Stimulated activated CD4-positive, alpha-beta T cell treated with anti-CD3 and anti-CD28 coated beads, TNF-alpha, amount 100 ng/mL, for 48 hours (primary cell): Measurements from ENCODE around the gene ACOT11.

ENCODE experiments used
- DNase-seq, 3 donors: peaks; one replicate each; pipeline ENCODE4 v3.0.0-alpha.2; 2020; ENCODE audit warnings: low read depth in 3 of 3

The ACOT11 gene

DNA sequence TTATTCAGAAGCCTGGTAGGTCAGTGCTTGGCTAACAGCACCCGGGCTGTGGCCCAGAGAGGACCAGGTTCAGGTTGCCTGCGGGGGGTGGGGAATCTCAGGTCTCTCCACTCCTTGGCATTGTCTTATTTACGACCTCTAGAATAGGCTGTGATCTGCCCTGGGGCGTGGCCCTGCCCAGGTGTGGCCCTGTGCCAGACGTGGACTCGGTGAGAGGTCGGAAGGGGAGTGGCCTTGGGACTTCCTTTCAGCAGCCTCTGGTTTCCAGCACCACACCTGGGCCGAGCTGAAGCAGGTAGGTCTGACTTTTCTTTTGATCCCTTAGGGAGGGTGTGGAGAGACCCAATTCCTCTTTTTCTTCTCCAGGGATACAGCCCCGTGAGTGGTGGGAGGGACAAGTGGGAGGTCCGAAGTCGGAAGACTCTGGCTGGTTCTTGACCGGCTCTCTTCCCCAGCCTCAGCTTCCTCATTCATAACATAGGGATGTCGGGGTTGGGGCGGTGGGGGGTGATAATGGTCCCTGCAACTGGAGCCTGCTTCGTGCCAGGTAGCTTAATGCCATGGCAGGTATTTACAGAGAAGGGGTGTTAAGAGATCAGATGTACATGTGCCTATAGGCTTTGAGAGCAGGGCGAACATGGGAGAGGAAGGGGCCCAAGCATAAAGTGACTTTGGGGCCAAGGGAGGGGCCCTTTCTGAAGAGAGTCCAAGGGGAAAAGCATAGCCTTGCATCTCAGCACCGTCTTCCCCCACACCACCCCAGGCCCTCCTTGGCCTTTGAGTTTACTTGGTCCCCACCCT is 16.5 kb downstream of the ACOT11 start:
- DNase-seq = no peak

DNA sequence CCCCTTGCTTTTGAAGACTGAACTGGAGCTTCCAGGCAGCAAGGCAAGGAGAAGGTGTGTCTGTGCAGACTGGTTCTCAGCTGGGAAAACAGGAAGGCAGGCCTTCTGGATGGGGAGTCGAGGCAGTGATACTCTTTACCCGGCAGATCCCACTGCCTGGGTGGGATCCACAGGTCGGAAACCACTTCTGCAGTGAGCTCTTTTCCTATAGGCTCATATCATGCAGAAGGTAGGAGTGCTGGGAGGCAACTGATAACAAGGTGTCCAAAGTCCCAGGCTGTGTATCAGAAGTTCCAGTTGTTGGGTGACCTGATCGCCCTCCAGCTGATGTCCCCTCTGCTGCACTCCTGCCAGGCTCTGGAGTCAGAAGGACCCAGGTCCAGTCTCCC is 17.1 kb downstream of the ACOT11 start:
- DNase-seq = no peak

DNA sequence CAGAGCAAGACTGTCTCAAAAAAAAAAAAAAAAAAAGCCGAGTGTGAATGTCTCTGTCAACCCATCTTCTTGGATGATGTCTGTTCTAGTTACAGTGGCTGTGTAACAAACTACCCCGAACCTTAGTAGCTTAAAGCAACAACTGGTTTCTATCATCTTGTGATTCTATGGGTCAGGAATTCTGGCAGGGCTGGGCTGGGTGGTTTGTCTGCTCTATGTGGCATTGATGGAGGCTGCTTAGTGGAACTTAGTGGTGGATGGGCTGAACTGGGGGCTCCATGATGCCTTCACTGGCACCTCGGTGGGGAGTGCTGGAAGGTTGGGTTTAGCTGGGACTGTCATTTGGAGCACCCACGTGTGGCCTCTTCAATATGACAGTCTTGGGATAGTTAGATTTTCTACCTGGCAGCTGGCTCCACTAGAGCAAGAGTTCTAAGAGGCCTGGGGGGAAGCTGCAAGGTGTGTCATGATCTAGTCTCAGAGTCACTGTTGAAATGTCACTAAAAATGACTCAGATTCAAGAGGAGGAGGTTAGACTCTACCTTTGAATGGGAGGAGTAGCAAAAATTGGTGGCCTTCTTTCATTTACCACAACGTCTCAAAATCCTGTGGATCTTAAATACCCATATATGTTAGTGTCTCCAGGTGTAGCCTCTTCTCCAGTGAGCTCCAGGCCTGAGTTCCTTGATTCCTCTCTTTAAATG is 18.6 kb downstream of the ACOT11 start:
- DNase-seq = no peak

DNA sequence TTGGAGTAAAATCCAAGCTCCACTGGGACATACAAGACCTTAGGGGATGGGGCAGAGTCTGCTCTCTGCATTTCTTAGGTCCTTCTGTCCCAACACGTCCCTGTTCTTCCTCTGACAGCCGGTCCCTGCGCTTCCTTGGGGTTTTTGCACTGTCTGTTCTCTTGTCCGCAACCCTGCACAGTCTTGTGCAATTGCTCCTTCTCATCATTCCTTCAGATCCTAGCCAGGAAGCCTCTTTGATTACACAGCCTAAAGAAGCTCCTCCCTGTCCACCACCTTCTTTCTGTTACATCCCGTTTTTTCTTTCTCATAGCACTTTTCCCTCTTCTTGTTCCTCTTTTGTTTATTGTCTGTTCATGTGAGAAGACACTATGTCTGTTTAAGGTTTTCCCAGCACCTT is 19.9 kb downstream of the ACOT11 start:
- DNase-seq = no peak

GRCh38 chr1:54569339-54569738 is 21.3 kb downstream of the ACOT11 start:
- DNase-seq = no peak

DNA sequence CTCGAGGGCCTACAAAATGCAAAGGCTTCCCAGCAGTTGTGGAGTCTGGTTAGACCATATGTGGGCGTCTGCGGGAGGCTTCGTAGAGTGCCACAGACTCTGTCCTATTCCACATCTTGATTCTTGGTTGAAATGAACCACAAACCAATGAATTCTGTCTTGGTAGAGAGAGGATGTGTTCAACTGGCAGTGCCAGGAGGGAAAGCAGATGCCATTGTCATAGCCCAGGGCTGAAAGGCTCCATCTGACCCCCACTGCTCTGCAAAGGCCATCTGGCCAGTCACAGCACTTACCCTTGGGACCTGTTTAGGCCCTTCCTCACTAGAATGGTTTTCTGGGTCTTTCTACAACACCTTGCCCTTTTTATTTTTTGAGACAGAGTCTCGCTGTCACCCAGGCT is 22.1 kb downstream of the ACOT11 start:
- DNase-seq = no peak

GRCh38 chr1:54571326-54571725 is 23.3 kb downstream of the ACOT11 start:
- DNase-seq = no peak

DNA sequence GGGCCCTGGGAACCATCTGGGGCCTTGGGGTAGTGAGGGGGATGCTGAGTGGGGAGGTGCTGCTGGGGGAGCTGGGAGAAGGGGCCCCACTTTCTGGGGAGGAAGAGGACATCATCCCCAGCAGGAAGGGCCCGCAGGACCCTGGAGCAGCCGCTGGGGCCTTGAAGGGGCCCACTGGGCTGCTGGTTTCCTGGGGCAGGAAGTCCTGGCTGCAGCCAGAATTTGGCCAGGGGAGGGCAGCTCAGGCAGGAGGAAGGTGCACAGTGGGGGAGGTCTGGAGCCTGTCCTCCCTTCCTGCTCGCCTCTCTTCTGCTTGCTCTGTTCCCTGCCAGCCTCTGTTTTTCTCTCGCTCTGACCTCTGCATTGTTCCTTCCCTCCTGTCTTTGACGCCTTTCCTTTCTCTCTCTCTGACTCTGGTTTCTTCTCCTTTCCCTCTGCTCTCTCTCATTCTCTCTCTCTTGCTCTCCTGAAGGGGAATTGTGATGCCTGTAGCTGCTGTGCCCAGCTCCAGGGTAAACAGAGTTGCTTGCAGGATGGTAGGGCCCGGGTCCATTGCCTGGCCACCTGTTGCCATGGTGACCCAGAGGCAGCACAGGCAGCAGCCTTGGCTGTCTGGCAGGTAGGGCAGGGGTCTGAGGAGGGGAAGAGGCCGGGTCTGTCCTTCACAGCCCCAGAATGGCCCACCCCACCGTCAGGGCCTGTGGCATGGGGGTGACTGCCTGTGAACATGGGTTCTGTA is 23.9 kb downstream of the ACOT11 start:
- DNase-seq = no peak

DNA sequence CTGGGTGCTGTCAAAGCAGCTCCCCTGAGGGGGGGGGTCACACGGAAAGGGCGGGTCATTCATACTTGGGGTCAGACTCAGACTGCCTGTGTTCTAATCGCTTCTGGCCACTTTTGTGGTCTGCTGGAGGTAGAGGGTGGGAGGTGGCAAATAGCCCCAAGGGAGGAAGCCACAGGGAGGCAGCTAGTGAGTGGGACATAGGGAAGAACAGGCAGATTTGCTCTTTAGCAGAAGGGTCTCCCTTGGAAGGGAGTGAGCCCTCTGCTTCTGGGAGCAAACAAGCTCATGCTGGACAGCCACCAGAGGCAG is 24.5 kb downstream of the ACOT11 start:
- no peak for DNase-seq

DNA sequence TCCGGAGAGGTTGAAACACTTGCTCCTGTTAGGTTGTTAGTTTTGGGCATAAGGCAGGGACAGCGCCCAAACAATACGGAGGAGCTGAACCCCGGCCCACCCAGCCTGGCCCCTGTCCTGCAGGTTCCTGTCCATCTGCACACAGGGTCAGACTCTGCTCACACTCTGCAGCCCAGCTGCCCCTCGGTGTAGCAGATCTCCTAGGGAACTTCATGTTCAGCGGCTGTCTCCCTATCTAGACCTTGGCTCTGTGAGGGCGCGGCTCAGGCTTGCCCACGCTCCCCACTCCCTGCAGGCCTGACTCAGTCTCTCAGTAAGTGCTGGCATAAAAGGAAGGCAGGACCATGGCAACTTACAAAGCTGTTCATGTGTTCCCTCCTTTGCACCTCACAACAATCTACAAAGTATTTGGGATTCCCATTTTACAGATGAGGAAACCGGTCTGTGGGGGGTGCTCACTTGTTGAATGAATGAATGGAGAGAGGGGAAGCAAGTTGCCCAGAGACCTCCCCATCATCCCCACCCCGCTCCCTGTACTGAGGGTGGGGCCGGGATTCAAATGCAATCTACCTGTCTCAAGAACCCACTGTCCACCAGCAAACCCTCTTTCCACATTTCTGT is 26.2 kb downstream of the ACOT11 start:
- DNase-seq = no peak

DNA sequence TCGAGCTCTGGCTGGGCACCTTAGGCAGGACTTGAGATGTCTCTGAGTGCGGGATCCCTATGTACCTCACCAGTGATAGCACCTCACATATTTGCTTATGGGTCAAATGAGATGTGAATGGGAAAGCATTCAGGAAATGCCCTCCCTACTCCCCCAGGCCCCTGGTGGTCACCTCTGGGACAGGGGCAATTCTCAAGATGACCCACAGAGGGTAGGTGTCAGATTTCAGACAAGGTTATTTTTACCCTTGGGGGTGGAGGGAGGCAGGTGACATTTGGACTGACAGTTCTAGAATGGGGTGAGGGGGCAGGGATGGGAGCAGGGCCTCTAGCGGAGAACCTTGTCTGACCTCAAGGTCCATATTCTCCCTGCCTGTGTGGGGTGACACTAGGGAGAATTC is 27.1 kb downstream of the ACOT11 start:
- no peak for DNase-seq

DNA sequence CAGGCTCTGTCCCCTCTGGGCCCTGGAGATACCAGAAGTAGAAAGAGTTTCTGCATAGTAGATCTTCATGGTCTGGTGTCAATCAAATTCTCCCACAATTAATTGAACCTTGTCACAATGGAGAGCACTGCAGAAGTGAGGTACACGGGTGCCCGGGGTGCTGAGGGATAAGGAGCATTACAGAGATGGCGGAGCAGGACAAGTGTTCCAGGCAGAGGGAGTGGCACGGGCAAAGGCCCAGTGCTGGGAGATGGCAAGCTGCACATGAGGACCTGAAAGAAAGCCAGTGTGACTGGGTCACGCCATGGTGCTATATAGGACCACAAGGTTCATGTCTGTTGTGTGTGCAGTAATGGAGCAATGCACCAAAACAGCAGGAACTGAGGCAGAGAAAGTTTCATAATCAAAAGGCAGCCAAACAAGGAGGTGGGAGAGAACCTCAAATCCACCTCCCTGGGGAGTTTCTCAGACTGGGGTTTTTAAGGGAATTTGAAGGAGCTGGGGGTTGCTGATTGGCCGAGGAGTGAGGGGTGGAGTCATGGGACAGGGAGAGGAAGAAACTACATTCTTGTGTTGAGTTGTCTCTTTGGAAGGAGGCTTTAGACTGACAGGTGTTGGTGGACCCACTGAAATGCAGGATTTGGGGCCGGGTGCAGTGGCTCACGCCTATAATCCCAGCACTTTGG is 27.7 kb downstream of the ACOT11 start:
- no peak for DNase-seq

- DNase-seq = no peak
Observed at GRCh38 chr1:54577612-54578011, 29.6 kb downstream of the ACOT11 start.

DNA sequence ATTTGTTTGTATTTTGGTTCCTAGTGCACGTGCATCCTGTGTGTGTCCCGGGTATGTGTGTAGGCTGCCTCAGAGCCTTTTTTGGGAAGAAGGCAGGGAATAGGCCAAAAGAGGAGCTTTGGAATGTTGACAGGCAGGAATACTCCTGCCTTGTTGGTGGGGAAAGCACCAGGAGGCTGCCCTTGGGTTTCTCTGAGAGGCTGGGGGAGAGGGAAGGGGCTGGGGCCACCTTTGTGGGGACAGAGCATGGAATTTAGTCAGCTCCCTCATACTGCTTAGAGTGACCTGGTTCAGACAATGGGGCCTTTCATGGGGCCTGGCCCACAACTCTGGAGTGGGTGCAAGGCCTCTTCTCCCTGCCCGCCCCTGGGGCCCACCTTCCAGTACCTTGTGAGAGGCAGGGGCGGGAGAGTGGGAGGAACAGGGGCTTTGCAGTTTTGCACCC is 31.3 kb downstream of the ACOT11 start:
- no peak for DNase-seq

GRCh38 chr1:54580856-54581550 is 33.0 kb downstream of the ACOT11 start:
- no peak for DNase-seq

DNA sequence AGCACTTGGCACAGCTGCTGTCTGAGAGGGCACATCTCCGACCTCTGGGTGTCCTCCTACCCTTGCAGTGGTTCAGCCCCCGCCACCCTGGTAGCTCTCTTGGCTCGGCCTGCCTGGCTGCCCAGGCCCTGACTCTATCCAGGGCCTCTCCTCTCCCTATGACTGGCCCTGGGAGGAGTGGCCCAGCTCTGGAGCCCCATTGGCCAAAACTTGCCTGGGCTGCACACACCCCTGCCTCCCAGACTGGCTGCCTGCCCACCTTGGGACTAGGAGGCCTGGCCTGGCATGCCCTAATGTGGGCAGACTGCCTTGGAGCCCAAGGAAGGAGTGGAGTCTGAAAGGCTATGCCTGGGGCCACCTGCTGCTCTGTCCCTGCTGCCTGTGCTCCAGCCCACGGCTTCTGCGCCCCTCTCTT is 33.6 kb downstream of the ACOT11 start:
- no peak for DNase-seq

DNA sequence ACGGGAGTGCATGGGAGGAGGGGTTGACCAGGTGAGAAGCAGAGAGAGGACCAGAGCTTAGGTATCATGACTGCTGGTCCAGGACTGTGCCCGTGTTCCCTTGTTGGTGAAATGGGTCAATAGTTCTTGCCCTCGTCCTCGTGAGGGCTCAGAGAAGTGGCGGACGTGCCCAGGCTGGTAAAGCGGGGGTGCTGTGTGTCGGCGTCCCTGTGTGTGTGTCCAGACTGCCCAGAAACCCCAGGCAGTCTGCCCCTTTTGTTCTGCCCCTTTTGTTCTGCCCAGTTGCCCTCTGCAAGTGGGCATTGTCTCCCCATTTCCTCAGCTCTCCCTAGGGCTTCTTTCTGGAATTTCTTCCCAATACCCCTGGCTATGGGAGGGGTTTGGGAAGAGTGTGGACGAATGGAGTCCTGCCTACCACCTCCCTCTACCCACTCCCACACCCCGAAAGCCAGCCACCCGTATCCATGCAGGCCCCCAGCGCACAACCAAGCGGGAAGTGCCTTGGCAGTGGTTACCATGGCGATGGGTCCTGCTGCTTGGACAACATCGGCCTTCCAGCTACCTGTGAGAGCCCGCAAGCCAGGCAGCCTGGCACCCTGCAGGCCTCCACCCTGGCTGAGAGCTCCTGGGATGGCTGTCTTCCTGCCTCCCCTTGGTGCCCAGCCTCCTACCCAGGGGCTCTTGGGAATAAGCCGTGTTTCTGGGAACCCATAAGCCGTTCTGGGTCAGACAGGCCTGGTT is 34.7 kb downstream of the ACOT11 start:
- no peak for DNase-seq

DNA sequence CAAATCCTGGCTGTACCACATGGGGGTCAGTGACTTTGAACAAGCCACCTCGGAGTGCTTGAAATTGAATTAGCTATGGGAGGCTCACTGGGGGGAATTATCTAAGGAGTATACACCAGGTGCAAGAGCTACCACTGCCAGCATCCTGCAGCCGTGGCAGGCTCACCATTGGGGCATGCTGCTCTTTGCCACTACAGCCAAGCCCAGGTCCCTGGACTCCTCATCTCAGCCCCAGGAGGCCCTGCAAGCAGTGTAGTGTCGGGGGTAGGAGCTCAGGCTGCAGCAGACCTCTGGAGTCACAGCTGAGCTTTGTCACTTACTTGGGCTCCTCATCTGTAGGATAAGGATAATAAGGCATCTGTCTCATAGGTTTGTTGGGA is 35.3 kb downstream of the ACOT11 start:
- no peak for DNase-seq

- DNase-seq = no peak
Observed at GRCh38 chr1:54583871-54584270, 35.8 kb downstream of the ACOT11 start.

- DNase-seq = no peak
Observed at GRCh38 chr1:54584575-54584974, 36.5 kb downstream of the ACOT11 start.
